Effector memory CD8-positive, alpha-beta T cell (primary cell): ENCODE measurements around the gene MTMR12.

Source experiments
- ATAC-seq: fragments of 150-1000 bp; cut with Tn5 transposase; replicated peaks from 2 replicates; pipeline ENCODE4 v1.10.0; 2021; ENCODE audit warnings: mild to moderate bottlenecking, moderate library complexity
- DNase-seq, 3 experiments: peaks; one replicate each; pipeline ENCODE4 v3.0.0; 2021
- H3K27ac Mint-ChIP-seq, 2 donors: one replicate each; pipeline ENCODE4 v1.8.0; 2022; ENCODE audit warnings: mild to moderate bottlenecking in 2 of 2, mixed read lengths in 2 of 2, moderate library complexity in 2 of 2
- H3K27me3 Mint-ChIP-seq, 2 donors: one replicate each; pipeline ENCODE4 v1.8.0; 2022; ENCODE audit warnings: mixed read lengths in 2 of 2
- H3K36me3 Mint-ChIP-seq: one replicate; pipeline ENCODE4 v1.8.0; 2022; ENCODE audit warnings: mild to moderate bottlenecking, moderate library complexity, mixed read lengths; ENCODE audit not compliant: insufficient read depth
- H3K4me1 Mint-ChIP-seq, 2 donors: one replicate each; pipeline ENCODE4 v1.8.0; 2022; ENCODE audit warnings: low read depth in 2 of 2, mixed read lengths in 2 of 2
- H3K4me3 Mint-ChIP-seq, 2 donors: one replicate each; pipeline ENCODE4 v1.8.0; 2022; ENCODE audit warnings: mild to moderate bottlenecking in 2 of 2, mixed read lengths in 2 of 2, moderate library complexity in 2 of 2
- H3K9me3 Mint-ChIP-seq, 2 donors: one replicate each; pipeline ENCODE4 v1.8.0; 2022; ENCODE audit warnings: mixed read lengths in 2 of 2

MTMR12 gene

GRCh38 chr5:32193591-32193990 is 119.1 kb downstream of the MTMR12 start:
- no peaks in the 10 kb centered on the region for H3K36me3 Mint-ChIP-seq
- H3K27me3 Mint-ChIP-seq = peaks cover 25 to 40% of the 10 kb centered on the region in 2 donors
- H3K4me1 Mint-ChIP-seq = peaks cover 0 to 7% of the 10 kb centered on the region in 2 donors
- no peak overlapping the region for H3K4me3 Mint-ChIP-seq
- H3K9me3 Mint-ChIP-seq = no peaks in the 10 kb centered on the region
- ATAC-seq = no peak
- DNase-seq = no peak
- peak overlapping the region in 1 of 2 donors; percentile 30 for H3K27ac Mint-ChIP-seq

DNA sequence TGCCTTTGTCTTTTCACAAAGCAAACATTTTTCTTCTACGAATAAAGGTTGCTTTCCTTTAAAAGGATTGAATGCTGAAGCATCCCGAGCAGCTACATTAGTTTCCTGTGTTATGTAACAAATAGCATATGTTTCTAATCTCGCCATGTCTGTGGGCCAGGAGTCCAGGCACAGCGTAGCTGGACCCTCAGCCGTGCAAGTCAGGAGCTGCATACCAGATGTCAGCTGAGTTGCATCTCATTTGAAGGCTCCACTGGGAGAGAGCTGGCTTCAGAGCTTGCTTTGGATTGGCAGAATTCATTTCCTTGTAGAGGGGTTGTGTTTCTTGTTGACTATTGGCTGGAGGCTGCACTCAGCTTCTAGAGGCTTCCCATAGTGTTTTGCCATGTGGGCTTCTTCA is 122.6 kb downstream of the MTMR12 start:
- no peak for ATAC-seq
- H3K4me1 Mint-ChIP-seq = peaks cover 0 to 7% of the 10 kb centered on the region in 2 donors
- no peak for DNase-seq
- no peaks in the 10 kb centered on the region for H3K36me3 Mint-ChIP-seq
- H3K27me3 Mint-ChIP-seq = peaks cover 18 to 21% of the 10 kb centered on the region in 2 donors
- H3K27ac Mint-ChIP-seq = no peak overlapping the region
- no peaks in the 10 kb centered on the region for H3K9me3 Mint-ChIP-seq
- H3K4me3 Mint-ChIP-seq = no peak overlapping the region

- H3K4me3 Mint-ChIP-seq = no peak overlapping the region
- no peaks in the 10 kb centered on the region for H3K27me3 Mint-ChIP-seq
- H3K4me1 Mint-ChIP-seq = peaks cover 0 to 3% of the 10 kb centered on the region in 2 donors
- H3K36me3 Mint-ChIP-seq = no peaks in the 10 kb centered on the region
- no peak for DNase-seq
- H3K9me3 Mint-ChIP-seq = no peaks in the 10 kb centered on the region
- H3K27ac Mint-ChIP-seq = no peak overlapping the region
- ATAC-seq = no peak
Observed at GRCh38 chr5:32187675-32188074, 125.1 kb downstream of the MTMR12 start.

DNA sequence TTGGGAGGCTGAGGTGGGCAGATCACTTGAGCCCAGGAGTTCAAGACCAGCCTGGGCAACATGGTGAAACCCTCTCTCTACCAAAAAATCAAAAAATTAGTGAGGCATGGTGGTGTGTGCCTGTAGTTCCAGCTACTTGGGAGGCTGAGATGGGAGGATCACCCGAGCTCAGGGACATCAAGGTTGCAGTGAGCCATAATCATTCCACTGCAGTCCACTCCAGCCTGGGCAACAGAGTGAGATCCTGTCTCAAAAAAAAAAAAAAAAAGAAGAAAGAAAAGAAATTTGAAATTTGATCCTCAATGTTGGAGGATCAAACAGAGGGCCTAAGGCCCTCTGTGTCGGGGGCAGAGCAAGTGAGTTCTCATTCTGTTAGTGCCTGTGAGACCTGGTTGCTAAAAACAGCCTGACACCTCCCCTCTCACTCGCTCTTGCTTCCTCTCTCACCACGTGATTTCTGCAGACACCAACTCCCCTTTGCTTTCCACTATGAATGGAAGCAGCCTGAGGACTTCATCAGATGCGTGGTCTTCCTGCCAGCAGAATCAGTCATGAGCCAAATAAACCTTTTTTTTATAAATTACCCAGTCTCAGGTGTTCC is 130.2 kb downstream of the MTMR12 start:
- no peak overlapping the region for H3K4me3 Mint-ChIP-seq
- peaks cover 7 to 17% of the 10 kb centered on the region in 2 donors for H3K27me3 Mint-ChIP-seq
- H3K36me3 Mint-ChIP-seq = no peaks in the 10 kb centered on the region
- H3K27ac Mint-ChIP-seq = peak overlapping the region in 1 of 2 donors; percentile 60
- H3K4me1 Mint-ChIP-seq = peaks cover 0 to 4% of the 10 kb centered on the region in 2 donors
- H3K9me3 Mint-ChIP-seq = no peaks in the 10 kb centered on the region
- DNase-seq = no peak
- peak; percentile 32 for ATAC-seq
